Esophagus muscularis mucosa (tissue), 3 donors: Measurements from ENCODE around the gene CERKL.

ENCODE experiments used
- POLR2A ChIP-seq: fragments of 450-650 bp; IDR thresholded peaks from one replicate; pipeline ENCODE4 v1.6.1; 2017; ENCODE audit warnings: antibody characterized with exemption, moderate library complexity, mild to moderate bottlenecking, low read depth
- POLR2AphosphoS5 ChIP-seq, 2 donors: sonication (generic); formaldehyde crosslinking; IDR thresholded peaks; one replicate each; pipeline ENCODE4 v1.6.1; 2017; ENCODE audit warnings: antibody characterized with exemption in 2 of 2
- TF ChIP-seq, protein P1 (sequence below), 3 experiments: fragments of 200-600 bp in 2 of 3; fragments of 450-650 bp in 1 of 3; sonication (generic) in 2 of 3; IDR thresholded peaks; one replicate each; pipeline ENCODE4 v1.5.1; 2017 to 2019; ENCODE audit warnings: antibody characterized with exemption in 3 of 3, mild to moderate bottlenecking in 2 of 3, moderate library complexity in 1 of 3

DNA sequence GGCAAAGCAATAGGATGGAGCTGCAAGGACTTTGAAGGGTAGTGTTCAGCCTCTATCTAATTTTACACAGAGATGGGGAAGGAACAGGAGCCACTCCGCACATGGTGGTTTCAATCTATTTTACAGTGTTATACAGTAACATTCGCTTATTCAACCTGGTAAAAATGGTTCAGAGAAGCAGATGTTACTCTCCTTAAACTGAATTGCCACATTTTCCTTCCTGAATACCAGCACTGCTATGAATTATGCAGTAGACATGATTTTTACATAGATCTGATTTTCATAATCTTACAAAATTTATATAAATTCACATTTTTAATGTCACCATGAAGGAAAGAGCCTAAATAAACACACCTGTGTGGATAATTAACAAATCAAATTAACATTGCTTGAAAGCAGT is 114.7 kb downstream of the CERKL start:
- TF ChIP-seq, protein P1, sequence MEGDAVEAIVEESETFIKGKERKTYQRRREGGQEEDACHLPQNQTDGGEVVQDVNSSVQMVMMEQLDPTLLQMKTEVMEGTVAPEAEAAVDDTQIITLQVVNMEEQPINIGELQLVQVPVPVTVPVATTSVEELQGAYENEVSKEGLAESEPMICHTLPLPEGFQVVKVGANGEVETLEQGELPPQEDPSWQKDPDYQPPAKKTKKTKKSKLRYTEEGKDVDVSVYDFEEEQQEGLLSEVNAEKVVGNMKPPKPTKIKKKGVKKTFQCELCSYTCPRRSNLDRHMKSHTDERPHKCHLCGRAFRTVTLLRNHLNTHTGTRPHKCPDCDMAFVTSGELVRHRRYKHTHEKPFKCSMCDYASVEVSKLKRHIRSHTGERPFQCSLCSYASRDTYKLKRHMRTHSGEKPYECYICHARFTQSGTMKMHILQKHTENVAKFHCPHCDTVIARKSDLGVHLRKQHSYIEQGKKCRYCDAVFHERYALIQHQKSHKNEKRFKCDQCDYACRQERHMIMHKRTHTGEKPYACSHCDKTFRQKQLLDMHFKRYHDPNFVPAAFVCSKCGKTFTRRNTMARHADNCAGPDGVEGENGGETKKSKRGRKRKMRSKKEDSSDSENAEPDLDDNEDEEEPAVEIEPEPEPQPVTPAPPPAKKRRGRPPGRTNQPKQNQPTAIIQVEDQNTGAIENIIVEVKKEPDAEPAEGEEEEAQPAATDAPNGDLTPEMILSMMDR (IDR thresholded peaks at IDR 0.05): no peak
- TF ChIP-seq POLR2AphosphoS5 (IDR thresholded peaks at IDR 0.05) (no peak), POLR2A (no peak)
